Left renal cortex interstitium (tissue), 4 donors: ENCODE results near the gene BANP. TPM values are rescaled to one million over a fixed set of nuclear protein-coding genes. Genes with fewer than 3 reads are reported as not detected.
"Not testable (repeated sequence)": the region's sequence is repeated elsewhere in the genome, so short reads cannot be mapped to it uniquely, and the experiment has no call there.

ENCODE experiments used
- DNase-seq, 4 donors: peaks; one replicate each; pipeline ENCODE4 v3.0.0-alpha.2; 2013; ENCODE audit warnings: low read depth in 4 of 4, low spot score in 2 of 4, missing footprints in 1 of 4
- polyA plus RNA-seq, 4 donors: library from polyadenylated mRNA; unstranded; fragments of 120-200 nt; gene quantifications; one replicate each; pipeline ENCODE4 v1.2.1, GENCODE V29; 2013; ENCODE audit not compliant: insufficient read length in 4 of 4

Gene BANP
- polyA plus RNA-seq, 4 donors = 22.6 to 32.9 (median 29.2) TPM

GRCh38 chr16:88024491-88025085, 73.4 kb downstream of the BANP start:
- not testable (repeated sequence) for DNase-seq

- DNase-seq = not testable (repeated sequence)
Observed at GRCh38 chr16:88025086-88025492, 73.9 kb downstream of the BANP start.

GRCh38 chr16:88025828-88026555, 74.8 kb downstream of the BANP start:
- not testable (repeated sequence) for DNase-seq

- no peak for DNase-seq
Observed at GRCh38 chr16:88026964-88027938, 76.0 kb downstream of the BANP start.

GRCh38 chr16:88028177-88028930, 77.1 kb downstream of the BANP start:
- DNase-seq = not testable (repeated sequence)

GRCh38 chr16:88030498-88030897, 79.3 kb downstream of the BANP start:
- no peak for DNase-seq

GRCh38 chr16:88030961-88031360, 79.7 kb downstream of the BANP start:
- not testable (repeated sequence) for DNase-seq

- DNase-seq = not testable (repeated sequence)
Observed at GRCh38 chr16:88033003-88033740, 81.9 kb downstream of the BANP start.

- DNase-seq = no peak
Observed at GRCh38 chr16:88034770-88035169, 83.5 kb downstream of the BANP start.

GRCh38 chr16:88035292-88035691, 84.1 kb downstream of the BANP start:
- no peak for DNase-seq

- not testable (repeated sequence) for DNase-seq
Observed at GRCh38 chr16:88035884-88036639, 84.8 kb downstream of the BANP start.

- DNase-seq = not testable (repeated sequence)
Observed at GRCh38 chr16:88036640-88036996, 85.4 kb downstream of the BANP start.

GRCh38 chr16:88037359-88037758, 86.1 kb downstream of the BANP start:
- not testable (repeated sequence) for DNase-seq

- not testable (repeated sequence) for DNase-seq
Observed at GRCh38 chr16:88037876-88038525, 86.8 kb downstream of the BANP start.

- DNase-seq = not testable (repeated sequence)
Observed at GRCh38 chr16:88038526-88038908, 87.3 kb downstream of the BANP start.

GRCh38 chr16:88039591-88039990, 88.4 kb downstream of the BANP start:
- no peak for DNase-seq

- DNase-seq = not testable (repeated sequence)
Observed at GRCh38 chr16:88040196-88040876, 89.1 kb downstream of the BANP start.

- DNase-seq = not testable (repeated sequence)
Observed at GRCh38 chr16:88040877-88041244, 89.6 kb downstream of the BANP start.
